Fibroblast of villous mesenchyme (primary cell): Measurements from ENCODE around the gene HOOK1. TPM values are rescaled to one million over a fixed set of nuclear protein-coding genes. Genes with fewer than 3 reads are reported as not detected.

ENCODE experiments used
- DNase-seq: peaks from one replicate; pipeline ENCODE4 v3.0.0-alpha.2; 2010; ENCODE audit warnings: low read depth
- H3K4me3 ChIP-seq: 2 replicates; pipeline ENCODE4 v1.5.1; 2011; ENCODE audit warnings: low read depth, mild to moderate bottlenecking, low read length
- total RNA-seq: library from RNA; depleted of rRNA; stranded (reverse); fragments of >200 nt; gene quantifications from 2 replicates; pipeline ENCODE4 v1.2.3, GENCODE V29; 2012
- TF ChIP-seq, protein P1 (sequence below): IDR thresholded peaks from 2 replicates; pipeline ENCODE4 v1.5.1; 2012; ENCODE audit warnings: low read depth, mild to moderate bottlenecking, low read length; ENCODE audit not compliant: insufficient read depth

HOOK1 gene
- total RNA-seq, 1 donor: not detected

- no peak overlapping the region for H3K4me3 ChIP-seq
- TF ChIP-seq, protein P1, sequence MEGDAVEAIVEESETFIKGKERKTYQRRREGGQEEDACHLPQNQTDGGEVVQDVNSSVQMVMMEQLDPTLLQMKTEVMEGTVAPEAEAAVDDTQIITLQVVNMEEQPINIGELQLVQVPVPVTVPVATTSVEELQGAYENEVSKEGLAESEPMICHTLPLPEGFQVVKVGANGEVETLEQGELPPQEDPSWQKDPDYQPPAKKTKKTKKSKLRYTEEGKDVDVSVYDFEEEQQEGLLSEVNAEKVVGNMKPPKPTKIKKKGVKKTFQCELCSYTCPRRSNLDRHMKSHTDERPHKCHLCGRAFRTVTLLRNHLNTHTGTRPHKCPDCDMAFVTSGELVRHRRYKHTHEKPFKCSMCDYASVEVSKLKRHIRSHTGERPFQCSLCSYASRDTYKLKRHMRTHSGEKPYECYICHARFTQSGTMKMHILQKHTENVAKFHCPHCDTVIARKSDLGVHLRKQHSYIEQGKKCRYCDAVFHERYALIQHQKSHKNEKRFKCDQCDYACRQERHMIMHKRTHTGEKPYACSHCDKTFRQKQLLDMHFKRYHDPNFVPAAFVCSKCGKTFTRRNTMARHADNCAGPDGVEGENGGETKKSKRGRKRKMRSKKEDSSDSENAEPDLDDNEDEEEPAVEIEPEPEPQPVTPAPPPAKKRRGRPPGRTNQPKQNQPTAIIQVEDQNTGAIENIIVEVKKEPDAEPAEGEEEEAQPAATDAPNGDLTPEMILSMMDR: no peak
- DNase-seq: no peak
Observed at GRCh38 chr1:59866462-59866861, 51.7 kb downstream of the HOOK1 start.

DNA sequence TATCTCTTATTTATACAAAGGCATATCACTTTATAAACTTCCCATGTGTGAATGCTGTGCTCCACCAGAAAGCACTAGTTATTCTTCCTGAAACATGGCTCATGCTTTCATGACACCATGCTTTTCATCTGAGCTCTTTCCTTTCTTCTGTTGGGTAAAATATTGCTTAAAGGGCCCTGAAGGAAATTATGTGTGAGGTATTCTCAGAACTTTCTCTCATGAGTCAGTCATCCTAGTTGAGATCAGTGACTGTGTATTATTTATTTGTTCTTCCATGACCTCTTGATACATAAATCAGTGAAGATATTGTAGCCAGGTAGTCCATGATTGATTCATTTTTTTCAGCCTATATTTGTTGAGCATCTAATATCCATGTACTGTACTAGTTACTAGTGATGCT, 57.0 kb downstream of the HOOK1 start:
- H3K4me3 ChIP-seq: no peak overlapping the region
- DNase-seq: no peak
- TF ChIP-seq, protein P1: no peak

GRCh38 chr1:59877108-59877682, 62.4 kb downstream of the HOOK1 start:
- TF ChIP-seq, protein P1: no peak
- DNase-seq: no peak
- H3K4me3 ChIP-seq: no peak overlapping the region

DNA sequence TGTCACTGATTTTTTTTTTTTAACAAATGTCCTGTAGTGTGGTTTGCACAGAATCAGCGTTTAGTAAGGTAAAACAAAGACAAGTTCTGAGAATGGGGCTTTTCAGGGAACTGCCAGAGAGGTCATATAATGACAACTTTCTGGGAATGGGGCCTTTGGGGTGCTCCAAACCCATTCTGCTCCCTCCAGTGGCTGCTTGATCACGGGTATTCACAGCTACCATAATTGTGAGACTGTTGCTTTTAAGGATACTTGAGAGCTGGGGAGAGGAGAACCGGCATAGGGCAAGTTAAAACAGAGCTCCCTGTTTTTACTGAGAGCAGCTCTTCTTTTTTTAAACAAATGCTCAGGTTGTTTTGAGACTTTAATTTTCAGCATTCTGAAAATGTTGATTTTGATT, 63.6 kb downstream of the HOOK1 start:
- TF ChIP-seq, protein P1: no peak
- no peak for DNase-seq

GRCh38 chr1:59879574-59879973, 64.8 kb downstream of the HOOK1 start:
- peak; percentile 68 for DNase-seq
- H3K4me3 ChIP-seq: no peak overlapping the region
- TF ChIP-seq, protein P1: peak; percentile 60

More for the DNA sequence above, 63.6 kb downstream of the HOOK1 start:
- no peak overlapping the region for H3K4me3 ChIP-seq

- no peak for DNase-seq
- TF ChIP-seq, protein P1: no peak
- no peak overlapping the region for H3K4me3 ChIP-seq
Observed at GRCh38 chr1:59879996-59880505, 65.3 kb downstream of the HOOK1 start.

- peak; percentile 5 for DNase-seq
- H3K4me3 ChIP-seq: no peak overlapping the region
- TF ChIP-seq, protein P1: no peak
Observed at GRCh38 chr1:59880735-59881134, 66.0 kb downstream of the HOOK1 start.
